Measurements from ENCODE around the gene SMYD4.
A peak's percentile ranks its signal among the peaks of the same experiment; 100 is the strongest.
"Not testable (repeated sequence)": the region's sequence is repeated elsewhere in the genome, so short reads cannot be mapped to it uniquely, and the experiment has no call there.

The SMYD4 gene

GRCh38 chr17:1774390-1775176, 55.1 kb downstream of the SMYD4 start:
- no peak for TF ChIP-seq CTCF (IDR thresholded peaks at IDR 0.05; ENCODE audit: insufficient read depth, low read depth, low read length, missing control alignments)
- no peak for DNase-seq (ENCODE audit: low read depth)
- H3K4me3 ChIP-seq (ENCODE audit: low read length), result no peak overlapping the region

GRCh38 chr17:1773696-1774181, 56.0 kb downstream of the SMYD4 start:
- DNase-seq (ENCODE audit: low read depth), result no peak
- H3K4me3 ChIP-seq (ENCODE audit: low read length), result no peak overlapping the region
- TF ChIP-seq CTCF (IDR thresholded peaks at IDR 0.05; ENCODE audit: insufficient read depth, low read depth, low read length, missing control alignments), result no peak

GRCh38 chr17:1773000-1773695, 56.6 kb downstream of the SMYD4 start:
- H3K4me3 ChIP-seq (ENCODE audit: low read length), result not testable (repeated sequence)
- DNase-seq (ENCODE audit: low read depth), result peak; percentile 82

GRCh38 chr17:1769822-1770477, 59.8 kb downstream of the SMYD4 start:
- no peak for TF ChIP-seq CTCF (IDR thresholded peaks at IDR 0.05; ENCODE audit: insufficient read depth, low read depth, low read length, missing control alignments)
- H3K4me3 ChIP-seq (ENCODE audit: low read length), result no peak overlapping the region
- peak; percentile 98 for DNase-seq (ENCODE audit: low read depth)

GRCh38 chr17:1767358-1767757, 62.3 kb downstream of the SMYD4 start:
- no peak for DNase-seq (ENCODE audit: low read depth)
- no peak overlapping the region for H3K4me3 ChIP-seq (ENCODE audit: low read length)

GRCh38 chr17:1766382-1767135, 63.1 kb downstream of the SMYD4 start:
- no peak for TF ChIP-seq CTCF (IDR thresholded peaks at IDR 0.05; ENCODE audit: insufficient read depth, low read depth, low read length, missing control alignments)
- DNase-seq (ENCODE audit: low read depth), result peak; percentile 32
- H3K4me3 ChIP-seq (ENCODE audit: low read length), result no peak overlapping the region

More at GRCh38 chr17:1767358-1767757, 62.3 kb downstream of the SMYD4 start:
- TF ChIP-seq CTCF (IDR thresholded peaks at IDR 0.05; ENCODE audit: insufficient read depth, low read depth, low read length, missing control alignments), result no peak

Data from epithelial cell of esophagus (primary cell).